Neural progenitor cell (in vitro differentiated cells): ENCODE measurements around the gene ADRA1B. TPM values are rescaled to one million over a fixed set of nuclear protein-coding genes. Genes with fewer than 3 reads are reported as not detected.

Source experiments
- DNase-seq: peaks from one replicate; pipeline ENCODE4 v3.0.0-alpha.2; 2016; ENCODE audit warnings: low spot score
- H2AFZ ChIP-seq: fragments of 200-600 bp; sonication (generic); replicated peaks from 2 replicates; pipeline ENCODE4 v1.6.1; 2016; ENCODE audit warnings: antibody characterized with exemption
- H3F3A ChIP-seq: fragments of 200-600 bp; sonication (generic); 2 replicates; pipeline ENCODE4 v1.6.1; 2016; ENCODE audit warnings: antibody characterized with exemption, low read depth
- H3K27ac ChIP-seq: fragments of 200-600 bp; sonication (generic); 2 replicates; pipeline ENCODE4 v1.5.1; 2016; ENCODE audit warnings: mild to moderate bottlenecking
- H3K27me3 ChIP-seq: fragments of 200-600 bp; sonication (generic); 2 replicates; pipeline ENCODE4 v1.6.1; 2016; ENCODE audit warnings: mild to moderate bottlenecking, moderate library complexity
- H3K36me3 ChIP-seq: fragments of 200-600 bp; sonication (generic); 2 replicates; pipeline ENCODE4 v1.5.1; 2016
- H3K4me1 ChIP-seq: fragments of 200-600 bp; sonication (generic); 2 replicates; pipeline ENCODE4 v1.6.1; 2016; ENCODE audit warnings: mixed run types
- H3K4me2 ChIP-seq: fragments of 200-600 bp; sonication (generic); 2 replicates; pipeline ENCODE4 v1.6.1; 2016
- H3K4me3 ChIP-seq: fragments of 200-600 bp; sonication (generic); 2 replicates; pipeline ENCODE4 v1.5.1; 2016
- H3K79me2 ChIP-seq: fragments of 200-600 bp; sonication (generic); 2 replicates; pipeline ENCODE4 v1.6.1; 2016; ENCODE audit warnings: low read depth
- H3K9ac ChIP-seq: fragments of 200-600 bp; sonication (generic); 2 replicates; pipeline ENCODE4 v1.6.1; 2016
- H3K9me3 ChIP-seq: fragments of 200-600 bp; sonication (generic); 2 replicates; pipeline ENCODE4 v1.5.1; 2016; ENCODE audit warnings: low read depth
- H4K20me1 ChIP-seq: fragments of 200-600 bp; sonication (generic); 2 replicates; pipeline ENCODE4 v1.6.1; 2016; ENCODE audit warnings: low read depth
- H3K27ac Mint-ChIP-seq: 3 replicates; pipeline ENCODE4 v1.8.0; 2021; ENCODE audit warnings: mixed read lengths
- H3K27me3 Mint-ChIP-seq: 2 replicates; pipeline ENCODE4 v1.8.0; 2022; ENCODE audit warnings: low read depth, mild to moderate bottlenecking, inconsistent platforms, moderate library complexity, mixed read lengths; ENCODE audit not compliant: insufficient read depth
- H3K36me3 Mint-ChIP-seq: 3 replicates; pipeline ENCODE4 v1.8.0; 2021; ENCODE audit warnings: mixed read lengths
- H3K4me1 Mint-ChIP-seq: 3 replicates; pipeline ENCODE4 v1.8.0; 2021; ENCODE audit warnings: mixed read lengths
- H3K4me3 Mint-ChIP-seq: 3 replicates; pipeline ENCODE4 v1.8.0; 2021; ENCODE audit warnings: mild to moderate bottlenecking, moderate library complexity, mixed read lengths
- H3K9me3 Mint-ChIP-seq: 3 replicates; pipeline ENCODE4 v1.8.0; 2020; ENCODE audit warnings: mixed read lengths
- CTCF ChIP-seq: fragments of 200-600 bp; sonication (generic); IDR thresholded peaks from 2 replicates; pipeline ENCODE4 v1.5.1; 2017; ENCODE audit warnings: antibody characterized with exemption, mild to moderate bottlenecking
- EZH2 ChIP-seq: fragments of 200-600 bp; sonication (generic); IDR thresholded peaks from 2 replicates; pipeline ENCODE4 v1.6.1; 2017; ENCODE audit warnings: antibody characterized with exemption, mild to moderate bottlenecking, moderate library complexity
- EZH2phosphoT487 ChIP-seq: fragments of 200-600 bp; sonication (generic); IDR thresholded peaks from 2 replicates; pipeline ENCODE4 v1.6.1; 2017; ENCODE audit warnings: antibody characterized with exemption
- total RNA-seq: library from RNA; depleted of rRNA; stranded (reverse); fragments of >200 nt; gene quantifications from 2 replicates; pipeline ENCODE4 v1.2.3, GENCODE V29; 2015; ENCODE audit warnings: low replicate concordance

Gene ADRA1B
- total RNA-seq, 1 donor from 2014 or later: not detected

GRCh38 chr5:159908591-159908940 is 7.7 kb upstream of the ADRA1B start:
- no peaks in the 10 kb centered on the region for H3K9me3 ChIP-seq
- no peaks in the 10 kb centered on the region for H3K36me3 ChIP-seq
- no peak for TF ChIP-seq EZH2phosphoT487
- TF ChIP-seq EZH2: no peak
- TF ChIP-seq CTCF: no peak
- H3K9me3 Mint-ChIP-seq: no peaks in the 10 kb centered on the region
- no peak overlapping the region for H3K4me3 Mint-ChIP-seq
- H3K27me3 Mint-ChIP-seq: peaks cover 2% of the 10 kb centered on the region
- H3K4me2 ChIP-seq: peak overlapping the region; percentile 48
- peaks cover 44% of the 10 kb centered on the region for H3K4me1 Mint-ChIP-seq
- no peak for DNase-seq
- no peak overlapping the region for H3K4me3 ChIP-seq
- H3K27ac Mint-ChIP-seq: peak overlapping the region; percentile 73
- peak overlapping the region; percentile 43 for H2AFZ ChIP-seq
- no peaks in the 10 kb centered on the region for H3K36me3 Mint-ChIP-seq
- H3K4me1 ChIP-seq: peaks cover 10% of the 10 kb centered on the region
- H3K27ac ChIP-seq: no peak overlapping the region
- H4K20me1 ChIP-seq: no peaks in the 10 kb centered on the region
- peaks cover 5% of the 10 kb centered on the region for H3K27me3 ChIP-seq
- no peaks in the 10 kb centered on the region for H3F3A ChIP-seq
- H3K9ac ChIP-seq: no peak overlapping the region
- no peaks in the 10 kb centered on the region for H3K79me2 ChIP-seq

- Histone ChIP-seq H3K27me3 (peaks cover 11% of the 10 kb centered on the region), H3K79me2 (no peaks in the 10 kb centered on the region), H2AFZ (no peak overlapping the region), H3K36me3 (no peaks in the 10 kb centered on the region), H3K9me3 (no peaks in the 10 kb centered on the region), H3F3A (no peaks in the 10 kb centered on the region), H3K9ac (no peak overlapping the region), H4K20me1 (no peaks in the 10 kb centered on the region), H3K4me2 (no peak overlapping the region), H3K4me3 (no peak overlapping the region), H3K4me1 (peaks cover 10% of the 10 kb centered on the region), H3K27ac (no peak overlapping the region)
- DNase-seq: no peak
- peaks cover 3% of the 10 kb centered on the region for H3K27me3 Mint-ChIP-seq
- TF ChIP-seq CTCF (no peak), EZH2 (no peak), EZH2phosphoT487 (no peak)
- no peaks in the 10 kb centered on the region for H3K9me3 Mint-ChIP-seq
- H3K4me3 Mint-ChIP-seq: no peak overlapping the region
- H3K4me1 Mint-ChIP-seq: peaks cover 44% of the 10 kb centered on the region
- no peak overlapping the region for H3K27ac Mint-ChIP-seq
- no peaks in the 10 kb centered on the region for H3K36me3 Mint-ChIP-seq
Measured at GRCh38 chr5:159909126-159909525, 7.2 kb upstream of the ADRA1B start.

- no peak overlapping the region for H3K9ac ChIP-seq
- Mint-ChIP-seq H3K4me3 (no peak overlapping the region), H3K9me3 (no peaks in the 10 kb centered on the region), H3K4me1 (peaks cover 40% of the 10 kb centered on the region), H3K27ac (no peak overlapping the region), H3K36me3 (no peaks in the 10 kb centered on the region), H3K27me3 (peaks cover 10% of the 10 kb centered on the region)
- H3K4me2 ChIP-seq: no peak overlapping the region
- DNase-seq: no peak
- H3F3A ChIP-seq: no peaks in the 10 kb centered on the region
- H3K27me3 ChIP-seq: peaks cover 23% of the 10 kb centered on the region
- no peak for TF ChIP-seq EZH2
- no peak overlapping the region for H2AFZ ChIP-seq
- H3K4me3 ChIP-seq: no peak overlapping the region
- H4K20me1 ChIP-seq: no peaks in the 10 kb centered on the region
- H3K36me3 ChIP-seq: no peaks in the 10 kb centered on the region
- no peaks in the 10 kb centered on the region for H3K79me2 ChIP-seq
- no peak overlapping the region for H3K27ac ChIP-seq
- H3K4me1 ChIP-seq: peaks cover 10% of the 10 kb centered on the region
- H3K9me3 ChIP-seq: no peaks in the 10 kb centered on the region
Measured at GRCh38 chr5:159910207-159910842, 6.0 kb upstream of the ADRA1B start.

GRCh38 chr5:159910843-159911229 is 5.4 kb upstream of the ADRA1B start:
- Histone ChIP-seq H3F3A (no peaks in the 10 kb centered on the region), H3K9ac (no peak overlapping the region), H3K27ac (no peak overlapping the region), H3K4me1 (peaks cover 10% of the 10 kb centered on the region), H3K9me3 (no peaks in the 10 kb centered on the region), H4K20me1 (no peaks in the 10 kb centered on the region), H3K36me3 (no peaks in the 10 kb centered on the region), H3K4me2 (no peak overlapping the region), H3K27me3 (peaks cover 28% of the 10 kb centered on the region), H2AFZ (no peak overlapping the region), H3K4me3 (no peak overlapping the region), H3K79me2 (no peaks in the 10 kb centered on the region)
- DNase-seq: no peak
- peaks cover 42% of the 10 kb centered on the region for H3K4me1 Mint-ChIP-seq
- H3K27ac Mint-ChIP-seq: no peak overlapping the region
- H3K36me3 Mint-ChIP-seq: no peaks in the 10 kb centered on the region
- peaks cover 15% of the 10 kb centered on the region for H3K27me3 Mint-ChIP-seq
- H3K4me3 Mint-ChIP-seq: no peak overlapping the region
- TF ChIP-seq EZH2: no peak
- TF ChIP-seq CTCF: no peak
- TF ChIP-seq EZH2phosphoT487: no peak
- H3K9me3 Mint-ChIP-seq: no peaks in the 10 kb centered on the region
